Left ventricle myocardium superior (tissue), 1 donor: ENCODE results near the gene SLC37A1. TPM values are rescaled to one million over a fixed set of nuclear protein-coding genes. Genes with fewer than 3 reads are reported as not detected.
A peak's percentile ranks its signal among the peaks of the same experiment; 100 is the strongest.

ENCODE experiments used
- ATAC-seq: fragments of 200-7000 bp; cut with Tn5 transposase; one replicate; pipeline ENCODE4 v1.9.1; 2020; ENCODE audit warnings: mild to moderate bottlenecking, moderate library complexity
- DNase-seq: peaks from one replicate; pipeline ENCODE4 v3.0.0-alpha.2; 2020
- intact Hi-C: fragments of 100-400 bp; cut with micrococcal nuclease; formaldehyde crosslinking; loops from one replicate; pipeline ENCODE4 v1.11.0; 2022
- total RNA-seq: library from RNA; stranded (reverse); fragmentation: NEBNext Ultra II Directional; extraction: Animal tissue kit (Norgen Biotek cat#: 25700); gene quantifications from one replicate; pipeline ENCODE4 v1.2.1, GENCODE V29; 2021
- donor health status: DM: no; HTN: yes; CAD: no; lungs with severe emphysema.

Gene SLC37A1
- total RNA-seq, 1 donor from 2014 or later = 4.0 TPM

DNA sequence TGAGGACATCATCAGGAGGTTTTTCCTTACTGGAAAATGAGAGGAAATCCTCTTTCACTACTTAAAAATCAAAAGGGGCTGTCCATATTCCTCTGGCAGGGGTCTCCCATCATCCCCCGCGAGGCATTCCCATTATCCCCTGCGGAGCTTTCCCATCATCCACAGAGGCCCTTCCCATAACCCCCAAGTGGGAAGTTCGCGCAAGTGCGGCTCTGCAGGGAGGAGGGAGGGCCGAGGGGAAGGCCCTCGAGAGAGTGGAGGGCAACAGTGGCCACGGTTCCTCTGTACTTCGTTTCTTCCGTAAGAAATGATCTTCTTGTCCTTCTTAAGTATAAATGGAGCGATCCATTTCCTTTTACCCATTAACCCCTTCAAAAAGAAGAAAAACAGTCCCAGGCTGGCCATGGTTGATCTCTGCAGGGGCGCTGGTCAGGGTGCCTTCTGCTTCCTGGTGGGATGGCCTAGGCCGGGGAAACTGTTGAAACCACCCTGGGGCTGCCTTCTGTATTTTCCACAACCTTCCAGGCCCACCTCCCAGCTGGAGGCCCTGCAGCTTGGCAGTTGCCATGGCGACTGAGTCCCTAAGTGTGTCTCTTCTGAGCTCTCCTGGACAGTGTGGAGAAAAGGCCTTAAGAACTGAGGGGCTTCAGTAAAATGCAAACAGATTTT lies 14.1 kb upstream of the SLC37A1 start:
- DNase-seq = no peak
- no peak for ATAC-seq
- intact Hi-C loops = no loop called here

DNA sequence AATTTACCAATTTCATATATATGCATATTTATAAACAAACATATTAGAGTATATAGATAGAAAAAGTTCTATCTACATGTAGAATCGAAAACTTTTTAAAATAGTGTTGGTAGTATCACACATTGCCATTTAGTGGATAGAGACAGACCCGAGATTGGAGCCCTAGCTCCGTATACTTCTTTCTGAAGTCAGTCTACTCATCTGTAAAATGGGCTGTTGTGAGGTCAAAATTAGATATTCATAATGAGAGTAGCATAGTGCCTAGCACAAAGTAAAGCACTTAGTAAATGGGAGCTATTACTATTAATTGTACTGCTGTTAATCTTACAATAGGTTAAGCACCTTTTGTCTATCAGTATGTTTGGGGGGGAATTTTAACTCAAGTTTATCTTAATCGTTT lies 13.4 kb upstream of the SLC37A1 start:
- intact Hi-C loops = no loop called here
- DNase-seq (no peak), ATAC-seq (no peak)

DNA sequence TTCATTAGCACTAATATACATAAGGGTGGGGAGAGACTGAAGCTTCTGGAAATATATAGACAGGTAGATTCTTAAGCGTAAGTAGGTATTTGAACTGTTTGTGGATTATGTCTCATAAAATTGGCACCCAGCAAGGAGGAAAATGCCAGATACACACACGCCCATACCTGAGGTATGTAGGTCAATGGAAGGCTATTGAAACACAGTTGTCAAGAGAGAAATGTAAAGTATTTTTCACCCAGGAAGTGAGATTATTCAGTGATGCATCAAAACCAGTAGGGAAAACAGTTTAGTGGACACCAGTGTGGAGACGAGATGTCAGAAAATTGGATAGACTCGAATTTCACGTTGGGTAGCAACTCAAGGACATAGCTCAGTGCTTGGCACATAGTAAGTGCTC lies 12.9 kb upstream of the SLC37A1 start:
- no peak for DNase-seq
- intact Hi-C loops = no loop called here
- ATAC-seq = no peak

DNA sequence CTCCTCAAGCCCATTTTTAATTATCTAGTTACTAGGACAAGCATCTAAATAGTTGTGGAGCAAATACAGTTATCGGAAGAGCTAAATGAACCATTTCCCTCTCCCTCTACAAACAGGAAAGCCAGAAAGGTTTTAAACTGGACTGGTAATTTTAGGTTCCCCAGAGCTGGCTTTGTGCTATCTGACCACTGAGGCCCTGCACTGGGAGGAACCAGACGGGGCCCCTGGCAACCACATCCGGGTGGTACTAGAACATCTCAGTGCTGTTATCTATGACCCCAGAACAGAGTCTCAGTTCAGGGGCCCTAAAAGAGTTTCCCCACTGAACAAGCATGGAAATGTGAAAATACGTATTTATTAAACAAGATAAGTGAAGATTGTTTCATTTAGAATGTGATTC lies 9.9 kb upstream of the SLC37A1 start:
- intact Hi-C loops = no loop called here
- no peak for ATAC-seq

DNA sequence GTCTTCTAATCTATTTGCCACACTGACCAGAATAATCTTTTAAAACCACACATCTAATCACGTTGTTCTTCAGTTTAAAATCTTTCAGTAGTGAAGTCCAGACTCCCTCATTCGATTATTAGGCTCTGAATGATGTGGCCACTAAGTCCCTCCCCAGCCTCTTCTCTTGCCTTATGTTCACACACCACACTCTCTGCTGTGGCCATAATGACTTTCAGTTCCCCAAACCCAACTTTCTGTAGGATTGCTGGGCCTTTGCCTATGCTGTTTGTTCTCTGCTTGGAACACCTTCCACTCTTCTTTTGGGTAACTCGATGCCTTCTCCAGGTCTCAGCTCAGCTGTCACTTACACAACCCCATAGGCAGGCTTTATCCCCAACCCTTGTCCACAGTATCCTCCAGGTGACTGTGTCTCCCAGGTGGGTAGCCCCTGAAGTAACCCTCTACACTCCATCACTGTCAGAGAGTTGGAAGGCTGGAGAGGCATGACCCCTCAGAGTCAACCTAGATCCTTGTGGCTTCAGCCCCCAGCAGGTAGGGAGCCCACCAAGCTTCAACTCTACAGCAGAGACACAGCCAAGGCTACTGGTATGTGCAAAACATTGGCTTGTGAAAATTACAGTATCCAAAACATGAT lies 8.4 kb upstream of the SLC37A1 start:
- no peak for ATAC-seq
- intact Hi-C loops = no loop called here
- no peak for DNase-seq

More for the DNA sequence above, 9.9 kb upstream of the SLC37A1 start:
- DNase-seq = no peak

DNA sequence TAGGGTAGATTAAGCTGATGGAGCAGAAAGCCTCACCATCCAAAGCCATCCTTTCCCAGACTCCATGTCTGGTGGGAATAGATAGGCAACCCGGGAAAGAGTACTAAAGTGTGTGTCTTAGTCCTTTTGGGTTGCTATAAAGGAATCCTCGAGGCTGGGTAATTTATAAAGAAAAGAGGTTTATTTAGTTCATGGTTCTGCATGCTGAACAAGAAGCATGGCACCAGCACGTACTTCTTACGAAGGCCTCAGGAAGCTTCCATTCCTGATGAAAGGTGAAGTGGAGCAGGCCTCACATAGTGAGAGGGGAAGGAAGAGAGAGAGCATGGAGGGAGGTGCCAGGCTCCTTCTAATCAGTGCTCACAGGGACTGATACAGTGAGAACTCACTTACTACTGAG lies 6.2 kb upstream of the SLC37A1 start:
- intact Hi-C loops = no loop called here
- DNase-seq = no peak
- no peak for ATAC-seq

DNA sequence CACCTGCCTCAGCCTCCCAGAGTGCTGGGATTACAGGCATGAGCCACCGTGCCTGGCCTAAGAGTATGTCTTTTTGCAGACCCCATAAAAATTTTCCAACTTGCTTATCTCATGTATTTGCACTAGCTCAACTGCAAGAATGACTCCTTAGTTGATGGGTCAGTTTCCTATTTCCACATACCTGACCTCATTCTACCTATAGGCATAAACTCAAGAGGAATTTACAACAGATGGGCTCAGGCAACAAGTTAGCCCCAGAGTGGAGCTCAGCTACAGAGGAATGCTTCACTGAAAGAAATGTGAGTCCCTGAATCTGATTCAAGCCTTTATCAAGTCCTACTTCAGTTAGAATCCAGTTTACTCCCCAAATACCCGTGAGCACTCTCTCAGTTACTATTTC lies 5.3 kb upstream of the SLC37A1 start:
- no peak for ATAC-seq
- DNase-seq = no peak
- intact Hi-C loops = no loop called here

DNA sequence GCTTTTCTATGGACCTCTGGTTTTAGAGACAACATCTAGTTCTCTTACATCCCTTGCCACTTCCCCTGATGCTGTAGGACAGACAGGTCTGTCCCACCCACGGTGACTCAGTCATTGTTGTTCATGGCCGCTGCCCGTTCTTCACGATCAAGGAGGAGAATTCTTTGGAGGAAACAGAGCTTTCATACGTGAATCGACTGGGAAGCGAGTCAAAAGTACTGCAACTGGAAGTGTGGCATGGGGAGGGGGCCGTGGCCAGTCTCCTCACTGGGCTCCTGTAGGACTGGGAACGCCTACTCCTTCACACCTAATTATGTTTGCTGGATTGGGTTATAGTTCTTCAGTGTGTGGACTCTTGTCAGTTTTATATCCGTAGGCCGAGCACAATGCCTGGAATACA lies 4.4 kb upstream of the SLC37A1 start:
- DNase-seq = no peak

DNA sequence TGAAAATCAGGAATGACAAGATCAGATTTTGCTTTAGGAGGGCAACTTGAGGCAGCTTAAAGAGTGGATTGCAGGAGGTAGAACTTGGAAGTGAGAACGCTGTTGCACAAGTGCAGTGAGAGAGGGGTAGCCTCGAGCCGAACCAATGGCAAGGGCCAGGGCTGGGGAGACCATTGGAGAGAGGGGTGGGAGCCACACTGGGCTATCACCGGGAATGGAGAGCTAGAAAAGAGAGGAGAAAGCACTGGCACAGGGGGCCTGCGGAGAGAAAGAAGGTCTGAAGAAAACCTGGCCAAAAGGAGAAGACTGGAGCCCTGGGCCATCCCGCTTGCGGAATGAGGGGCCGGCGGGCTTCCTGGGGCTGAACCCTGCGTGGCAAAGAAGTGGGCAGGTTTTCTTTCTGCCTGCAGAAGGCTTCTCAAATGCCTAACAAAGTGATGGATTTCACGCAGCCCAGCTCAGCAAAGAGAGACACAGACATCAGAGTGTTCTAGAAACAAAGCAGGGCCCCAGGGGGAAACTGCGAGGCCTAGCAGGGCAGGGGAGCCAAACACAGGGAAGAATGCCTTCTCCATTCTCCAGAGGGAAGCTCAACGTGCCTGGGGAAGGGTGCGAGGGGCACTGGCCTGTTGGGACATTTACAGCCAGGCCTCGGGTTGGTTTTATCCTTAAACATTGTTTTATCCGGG lies 1.2 kb upstream of the SLC37A1 start:
- ATAC-seq = no peak
- DNase-seq = no peak
- intact Hi-C loops = no loop called here

More for the DNA sequence above, 4.4 kb upstream of the SLC37A1 start:
- ATAC-seq = no peak
- intact Hi-C loops = no loop called here

DNA sequence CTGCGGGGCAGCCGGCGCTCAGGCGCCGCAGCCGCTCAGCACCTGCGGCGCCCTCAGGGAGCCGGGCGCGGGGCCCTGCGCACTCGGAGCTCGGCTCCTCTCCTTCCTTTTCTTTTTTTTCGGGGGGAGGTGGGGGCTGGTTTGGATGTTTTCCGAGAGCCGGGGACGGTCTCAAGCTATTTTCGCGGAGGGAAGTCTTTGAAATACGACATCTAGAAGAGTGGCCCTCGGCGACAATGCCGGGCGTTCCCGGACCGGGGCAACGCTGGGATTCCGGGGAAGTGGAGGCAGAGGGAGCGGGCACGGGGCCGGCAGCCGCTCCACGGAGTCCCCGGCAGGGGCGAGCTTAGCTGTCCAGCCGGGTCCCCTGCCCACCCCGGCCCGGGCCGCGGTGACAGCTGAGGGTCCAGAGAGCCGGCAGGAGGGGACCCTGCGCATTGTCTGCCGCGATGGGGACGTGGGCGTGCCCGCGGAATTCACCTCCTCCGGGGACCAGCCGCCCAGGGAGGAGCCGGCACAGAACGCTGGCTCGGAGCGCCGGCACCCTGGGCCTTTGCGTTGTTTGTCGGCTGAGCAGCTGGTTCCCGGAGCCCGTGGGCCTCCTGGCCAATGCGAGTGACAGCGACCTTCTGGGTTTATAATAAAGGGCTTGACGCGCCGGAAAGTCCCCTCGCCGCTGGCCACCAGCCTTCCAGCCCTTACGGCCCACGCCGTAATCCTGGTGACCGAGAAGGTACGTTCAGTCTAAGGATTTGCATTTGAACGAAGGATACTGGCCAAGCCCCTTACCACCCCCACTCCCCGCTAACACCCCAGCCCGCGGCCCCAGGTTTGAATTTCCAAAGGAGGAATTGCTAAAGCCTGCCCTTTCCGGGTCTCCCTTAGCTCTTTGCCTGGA lies 582 bp downstream of the SLC37A1 start:
- intact Hi-C loops = no loop called here
- DNase-seq = peak; percentile 74
- ATAC-seq = peak; percentile 83

DNA sequence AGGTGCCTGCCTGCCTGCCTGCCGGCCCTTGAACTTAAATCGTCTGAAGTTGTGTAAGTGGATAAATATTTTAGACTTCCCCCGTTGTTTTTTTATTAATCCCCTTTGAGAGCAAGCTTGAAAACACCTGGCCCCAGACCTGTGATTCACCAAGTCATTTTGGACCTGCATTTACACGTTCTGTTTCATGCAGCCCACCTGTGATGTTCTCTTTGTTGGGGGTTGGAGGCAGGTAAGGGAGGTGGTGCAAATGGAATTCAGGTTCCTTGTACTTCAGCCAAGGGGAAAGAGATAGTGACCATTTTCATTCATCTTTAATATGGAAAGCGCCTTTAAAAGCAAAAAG lies 1.2 kb downstream of the SLC37A1 start:
- intact Hi-C loops = no loop called here
- no peak for ATAC-seq
- no peak for DNase-seq

DNA sequence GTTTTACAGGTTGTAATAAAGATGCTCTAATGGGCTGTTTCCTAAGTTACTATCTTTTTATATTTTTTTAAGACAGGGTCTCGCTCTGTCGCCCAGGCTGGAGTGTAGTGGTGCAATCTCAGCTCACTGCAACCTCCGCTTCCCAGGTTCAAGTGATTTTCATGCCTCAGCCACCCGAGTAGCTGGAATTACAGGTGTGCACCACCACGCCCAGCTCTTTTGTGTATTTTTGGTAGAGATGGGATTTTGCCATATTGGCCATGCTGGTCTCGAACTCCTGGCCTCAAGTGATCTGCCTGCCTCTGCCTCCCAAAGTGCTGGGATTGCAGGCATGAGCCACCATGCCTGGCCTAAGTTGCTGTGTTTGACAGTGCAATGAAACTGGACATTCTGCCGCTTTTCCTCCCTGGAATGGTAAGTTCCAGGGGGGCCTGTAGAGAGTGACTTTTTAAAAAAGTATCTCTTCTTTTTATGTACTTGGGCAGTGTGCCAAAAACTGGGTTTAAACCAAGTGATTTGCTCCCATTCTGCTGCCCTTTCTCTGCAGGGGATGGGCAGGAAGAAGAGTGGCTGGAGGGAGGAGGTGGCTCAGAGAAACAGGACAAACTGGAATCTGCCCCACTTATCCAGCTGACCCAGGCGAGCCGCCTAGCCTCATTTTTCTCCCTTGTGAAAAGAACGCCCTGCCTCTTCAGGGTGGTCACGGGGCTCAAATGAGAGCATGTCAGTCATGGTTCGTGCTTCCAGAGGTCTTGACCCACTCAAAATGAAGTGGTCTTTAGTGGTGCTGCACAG lies 2.3 kb downstream of the SLC37A1 start:
- DNase-seq = no peak
- intact Hi-C loops = no loop called here

DNA sequence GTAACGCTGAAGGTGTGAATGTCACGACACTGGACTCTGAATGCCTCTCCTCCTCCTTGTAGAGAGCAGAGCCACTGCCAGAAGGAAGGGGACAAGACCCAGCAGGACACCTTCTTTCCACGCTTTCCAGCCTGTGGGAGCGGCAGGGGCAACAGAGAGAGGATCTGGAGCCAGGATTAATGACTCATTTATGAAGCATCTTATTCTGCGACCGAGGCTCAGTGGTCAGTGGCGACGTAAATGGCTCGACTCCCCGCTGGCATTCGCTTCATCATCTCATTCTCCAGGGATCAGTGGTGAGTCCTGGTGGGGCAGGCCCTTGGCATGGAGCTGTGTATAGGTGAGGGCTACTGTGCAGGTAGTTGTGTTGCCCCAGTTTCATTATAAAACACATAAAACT lies 4.6 kb downstream of the SLC37A1 start:
- intact Hi-C loops = no loop called here
- ATAC-seq (no peak), DNase-seq (no peak)

More for the DNA sequence above, 2.3 kb downstream of the SLC37A1 start:
- ATAC-seq = no peak

DNA sequence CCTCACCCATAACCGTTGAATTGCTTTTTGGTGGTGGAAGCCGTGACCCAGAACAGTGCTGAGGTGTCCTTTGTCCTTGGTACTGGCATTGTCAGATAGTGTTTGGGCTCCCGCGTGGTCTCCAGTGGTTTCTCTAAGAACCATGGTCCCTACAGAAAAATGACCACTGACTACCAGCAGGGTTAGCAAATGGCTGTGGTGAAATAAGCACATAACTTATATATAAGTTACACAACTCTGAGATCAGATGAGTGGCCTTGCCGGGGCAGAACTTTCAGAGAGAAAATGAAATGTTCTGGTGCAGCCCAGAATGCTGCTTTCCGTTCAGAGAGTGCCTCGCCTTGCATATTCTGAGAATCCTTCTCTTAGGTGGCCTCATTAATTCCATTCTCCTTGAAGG lies 5.0 kb downstream of the SLC37A1 start:
- intact Hi-C loops = no loop called here
- no peak for DNase-seq
- no peak for ATAC-seq

DNA sequence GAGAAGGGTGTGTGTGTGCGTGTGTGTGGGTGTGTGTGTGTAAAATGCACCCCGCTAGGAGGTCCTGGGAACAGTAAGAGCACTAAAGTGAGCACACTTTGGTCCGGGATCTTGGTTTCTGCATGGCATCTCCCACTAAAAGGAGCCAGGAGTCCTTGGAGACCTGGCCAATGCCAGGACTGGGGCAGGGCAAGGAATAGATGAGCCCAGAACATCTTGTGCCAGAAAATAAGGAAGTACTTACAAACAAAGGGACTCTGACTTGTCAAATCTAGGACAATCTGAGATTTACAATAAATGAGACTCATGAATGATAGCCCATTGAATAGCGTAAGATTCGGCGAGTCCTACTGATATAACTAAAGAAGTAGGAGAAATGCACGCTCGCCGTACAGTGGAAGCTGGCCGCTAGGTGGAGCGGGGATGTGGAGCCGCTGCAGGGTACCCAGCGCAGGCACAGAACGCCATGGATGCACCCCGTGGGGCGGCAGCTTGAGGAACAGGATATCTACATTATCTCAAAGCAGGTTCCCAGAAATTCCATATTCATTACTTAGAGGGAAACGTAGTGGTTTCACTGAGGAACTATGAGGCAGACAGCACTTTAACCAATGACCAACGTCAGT lies 7.1 kb downstream of the SLC37A1 start:
- ATAC-seq = no peak
- DNase-seq = no peak
- intact Hi-C loops = no loop called here

DNA sequence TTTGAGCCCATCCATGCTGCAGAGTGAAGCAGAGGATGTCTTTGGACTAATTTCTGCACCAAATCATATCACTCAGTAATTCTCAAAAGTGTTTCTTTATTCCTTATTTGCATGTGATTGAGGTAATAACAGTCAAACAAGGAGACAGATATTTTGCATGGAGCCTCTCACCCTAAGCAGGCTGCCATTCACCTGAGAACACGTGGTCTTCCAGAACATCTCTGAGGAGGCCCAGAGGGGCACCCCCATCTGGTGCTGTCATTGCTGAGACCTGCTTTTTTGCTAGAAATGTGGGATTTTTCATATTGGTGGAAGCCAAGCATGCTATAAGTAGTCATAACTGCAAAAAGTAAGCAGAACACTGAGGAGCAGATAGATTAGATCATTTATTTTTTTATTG lies 7.7 kb downstream of the SLC37A1 start:
- intact Hi-C loops = no loop called here
- DNase-seq = no peak
- no peak for ATAC-seq

DNA sequence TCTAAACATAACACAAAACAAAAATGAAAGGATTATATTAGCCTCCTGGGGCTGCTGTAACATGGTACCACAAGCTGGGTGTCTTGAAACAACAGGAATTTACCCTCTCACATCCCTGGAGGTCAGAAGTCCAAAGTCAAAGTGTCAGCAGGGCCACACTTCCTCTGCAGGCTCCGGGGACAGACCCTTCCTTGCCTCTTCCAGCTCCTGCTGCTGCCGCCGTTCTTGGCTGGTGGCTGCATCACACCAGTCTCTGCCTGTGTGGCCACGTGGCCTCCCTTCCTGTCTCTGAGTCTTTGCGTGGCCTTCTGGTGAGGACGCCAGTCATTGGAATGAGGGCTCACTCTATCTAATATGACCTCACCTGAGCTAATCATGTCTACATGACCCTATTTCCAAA lies 8.2 kb downstream of the SLC37A1 start:
- intact Hi-C loops = no loop called here
- DNase-seq = no peak
- ATAC-seq = no peak

DNA sequence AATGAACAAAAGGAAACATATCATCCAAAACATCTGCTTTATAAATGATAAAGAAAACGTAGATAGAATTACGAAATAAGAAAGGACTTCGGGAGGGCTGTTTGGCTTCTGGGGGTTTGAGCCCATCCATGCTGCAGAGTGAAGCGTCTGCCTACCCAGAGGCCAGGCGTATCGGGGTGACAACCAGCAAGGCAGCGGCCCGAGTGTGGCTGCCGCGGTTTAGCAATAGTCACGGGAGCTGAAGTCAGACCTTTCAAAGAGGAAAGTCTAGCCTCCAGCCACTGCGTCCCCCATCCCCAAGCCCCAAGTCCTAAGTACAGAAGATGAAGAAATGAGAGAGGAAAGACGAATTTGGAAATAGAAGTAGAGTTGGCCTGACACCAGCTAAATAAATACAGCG lies 8.6 kb downstream of the SLC37A1 start:
- DNase-seq (no peak), ATAC-seq (no peak)
- intact Hi-C loops = no loop called here

DNA sequence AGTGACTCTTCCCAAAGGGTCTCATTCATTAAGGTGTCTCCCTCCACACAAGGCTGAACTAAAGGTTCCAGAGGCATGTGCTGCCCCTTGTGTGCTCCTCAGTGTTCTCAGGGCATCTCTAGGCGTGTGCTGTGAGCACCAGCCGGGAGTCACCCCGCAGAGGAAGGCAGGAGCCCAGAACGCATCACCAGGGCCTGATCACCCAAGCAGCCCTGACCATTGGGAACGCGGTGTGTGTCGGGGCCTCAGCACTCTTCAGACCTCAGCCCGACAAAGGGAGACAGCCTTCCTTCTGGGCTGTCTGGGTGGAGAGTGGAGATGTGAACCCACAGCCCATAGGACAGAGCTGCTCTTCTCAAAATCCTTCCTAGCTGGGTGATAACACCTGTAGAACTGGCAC lies 9.1 kb downstream of the SLC37A1 start:
- DNase-seq (no peak), ATAC-seq (no peak)
- intact Hi-C loops = no loop called here
